ENCODE results near the gene PLXNA4. TPM values are rescaled to one million over a fixed set of nuclear protein-coding genes. Genes with fewer than 3 reads are reported as not detected.

PLXNA4 gene
- total and polyA plus RNA-seq, 7 experiments from 2014 or later = 0.05 to 31.6 (median 1.1) TPM

DNA sequence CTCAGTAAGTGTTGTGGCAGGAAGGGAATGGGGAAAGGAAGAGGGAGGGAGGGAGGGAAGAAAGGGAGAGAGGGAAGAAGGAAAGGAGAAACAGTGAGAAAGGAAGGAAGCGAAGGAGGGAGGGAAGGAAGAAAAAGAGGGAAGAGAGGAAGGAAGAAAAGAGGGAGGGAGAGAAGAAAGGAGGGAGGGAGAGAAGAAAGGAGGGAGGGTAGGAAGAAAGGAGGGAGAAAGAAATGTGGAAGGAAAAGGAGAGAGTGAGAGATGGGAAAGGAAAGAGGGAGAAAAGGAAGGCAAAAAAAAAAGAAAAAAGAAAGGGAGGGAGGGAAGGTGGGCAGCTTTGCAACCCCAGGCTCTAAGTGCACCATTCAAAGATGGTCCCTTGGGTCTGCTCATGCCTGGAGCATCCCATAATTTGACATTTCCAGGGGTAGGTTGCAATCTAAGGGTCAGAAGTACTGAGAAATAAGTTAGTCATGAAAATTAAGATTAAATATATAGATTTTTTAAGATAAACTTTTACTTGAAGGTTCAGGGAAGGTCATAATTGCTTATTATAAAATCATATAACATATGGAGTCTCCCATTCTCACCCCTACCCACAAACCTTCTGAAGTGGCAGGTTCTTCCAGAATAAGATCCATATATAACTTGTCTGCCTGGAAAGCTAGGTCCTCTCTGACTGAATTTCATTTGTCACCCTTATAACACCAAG, 249.2 kb downstream of the PLXNA4 start:
- H3K27ac Mint-ChIP-seq = peak overlapping the region in 1 of 9 donors; percentile 53
- H3K4me1 ChIP-seq (ENCODE audit: control insufficient read depth in 2 of 2, insufficient read depth in 2 of 2, low read length in 2 of 2) = no peaks in the 10 kb centered on the region
- no peaks in the 10 kb centered on the region for H3K9me3 Mint-ChIP-seq
- H3K9me3 ChIP-seq (ENCODE audit: control insufficient read depth in 2 of 3, low read length in 3 of 3) = no peaks in the 10 kb centered on the region
- intact Hi-C loops (cut with micrococcal nuclease) = no loop called here
- H3K36me3 Mint-ChIP-seq = no peaks in the 10 kb centered on the region
- no peaks in the 10 kb centered on the region for H3K27me3 ChIP-seq (ENCODE audit: control insufficient read depth in 2 of 2, insufficient read depth in 2 of 2, low read length in 2 of 2)
- no peak overlapping the region for H3K4me3 ChIP-seq (ENCODE audit: low read length)
- H3K4me1 Mint-ChIP-seq = peaks cover 0 to 1% (median 0%) of the 10 kb centered on the region in 7 donors
- peaks cover 10 to 41% (median 22%) of the 10 kb centered on the region in 5 donors for H3K27me3 Mint-ChIP-seq
- DNase-seq = no peak
- no peak overlapping the region for H3K4me3 Mint-ChIP-seq
- H3K36me3 ChIP-seq (ENCODE audit: control insufficient read depth in 2 of 3, insufficient read depth in 3 of 3, low read length in 3 of 3) = no peaks in the 10 kb centered on the region
- ATAC-seq = no peak
- H3K27ac ChIP-seq (ENCODE audit: low read depth, low read length) = no peak overlapping the region
- ChIA-PET POLR2A (interaction anchor here (0.7 kb wide), 1 partner anchor 373 kb away, joined by 3 read pairs; no protein-coding TSS in a partner anchor), CTCF (no interaction called here)

- H3K36me3 ChIP-seq (ENCODE audit: control insufficient read depth in 2 of 3, insufficient read depth in 3 of 3, low read length in 3 of 3) = no peaks in the 10 kb centered on the region
- intact Hi-C loops (cut with micrococcal nuclease) = no loop called here
These were observed 253.3 kb downstream of the PLXNA4 start for GRCh38 chr7:132322970-132323369.

GRCh38 chr7:132321387-132321786, 254.9 kb downstream of the PLXNA4 start:
- Mint-ChIP-seq H3K4me3 (no peak overlapping the region), H3K36me3 (peaks cover 0 to 5% (median 0%) of the 10 kb centered on the region in 5 donors), H3K9me3 (peaks cover 0 to 8% (median 4%) of the 10 kb centered on the region in 11 donors), H3K27ac (no peak overlapping the region), H3K4me1 (peaks cover 4 to 22% (median 15%) of the 10 kb centered on the region in 7 donors), H3K27me3 (peaks cover 34 to 53% (median 40%) of the 10 kb centered on the region in 5 donors)
- Histone ChIP-seq H3K27me3 (ENCODE audit: control insufficient read depth in 2 of 2, insufficient read depth in 2 of 2, low read length in 2 of 2) (no peaks in the 10 kb centered on the region), H3K9me3 (ENCODE audit: control insufficient read depth in 2 of 3, low read length in 3 of 3) (no peaks in the 10 kb centered on the region), H3K36me3 (ENCODE audit: control insufficient read depth in 2 of 3, insufficient read depth in 3 of 3, low read length in 3 of 3) (no peaks in the 10 kb centered on the region), H3K27ac (ENCODE audit: low read depth, low read length) (no peak overlapping the region), H3K4me1 (ENCODE audit: control insufficient read depth in 2 of 2, insufficient read depth in 2 of 2, low read length in 2 of 2) (peaks cover 0 to 8% of the 10 kb centered on the region in 2 donors), H3K4me3 (ENCODE audit: low read length) (no peak overlapping the region)
- peak in 1 of 9 donors; percentile 11 for DNase-seq
- POLR2A ChIA-PET = no interaction called here
- CTCF ChIA-PET = interaction anchor here (0.7 to 6.3 kb wide), 2 partner anchors 75 to 258 kb away, joined by 8 to 75 read pairs; no protein-coding TSS in a partner anchor
- no peak for ATAC-seq
- intact Hi-C loops (cut with micrococcal nuclease) = no loop called here

More at GRCh38 chr7:132322970-132323369, 253.3 kb downstream of the PLXNA4 start:
- Mint-ChIP-seq H3K36me3 (no peaks in the 10 kb centered on the region), H3K4me1 (peaks cover 4 to 19% (median 13%) of the 10 kb centered on the region in 7 donors), H3K4me3 (no peak overlapping the region), H3K27ac (no peak overlapping the region), H3K9me3 (peaks cover 0 to 4% (median 0%) of the 10 kb centered on the region in 11 donors), H3K27me3 (peaks cover 27 to 53% (median 31%) of the 10 kb centered on the region in 5 donors)
- DNase-seq (no peak), ATAC-seq (no peak)
- ChIA-PET CTCF (no interaction called here), POLR2A (no interaction called here)
- Histone ChIP-seq H3K27me3 (ENCODE audit: control insufficient read depth in 2 of 2, insufficient read depth in 2 of 2, low read length in 2 of 2) (no peaks in the 10 kb centered on the region), H3K4me1 (ENCODE audit: control insufficient read depth in 2 of 2, insufficient read depth in 2 of 2, low read length in 2 of 2) (peaks cover 0 to 8% of the 10 kb centered on the region in 2 donors), H3K27ac (ENCODE audit: low read depth, low read length) (no peak overlapping the region), H3K4me3 (ENCODE audit: low read length) (no peak overlapping the region), H3K9me3 (ENCODE audit: control insufficient read depth in 2 of 3, low read length in 3 of 3) (no peaks in the 10 kb centered on the region)

DNA sequence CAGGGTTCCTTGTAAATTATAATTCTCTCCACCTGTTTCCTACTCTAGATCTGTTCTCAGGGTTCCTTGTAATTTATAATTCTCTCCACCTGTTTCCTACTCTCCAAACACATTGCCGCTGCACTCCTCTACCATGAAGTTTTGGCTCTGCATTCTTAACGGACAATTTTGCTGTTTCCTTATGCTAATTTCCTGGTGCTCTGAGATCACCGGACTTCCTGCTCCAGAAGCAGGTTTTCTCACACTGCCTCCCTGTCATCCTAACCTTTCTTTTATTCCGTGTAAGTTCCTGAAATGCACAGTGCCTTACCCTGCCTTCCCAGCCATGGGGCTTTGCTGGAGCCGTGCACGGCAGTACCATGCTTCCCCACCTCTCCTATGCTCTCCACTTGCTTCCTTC, 256.8 kb downstream of the PLXNA4 start:
- Mint-ChIP-seq H3K9me3 (peaks cover 0 to 8% (median 4%) of the 10 kb centered on the region in 11 donors), H3K4me3 (peak overlapping the region in 6 of 10 donors; percentile 9 to 63 (median 28)), H3K36me3 (peaks cover 0 to 5% (median 0%) of the 10 kb centered on the region in 5 donors), H3K4me1 (peaks cover 4 to 23% (median 15%) of the 10 kb centered on the region in 7 donors), H3K27ac (peak overlapping the region in 1 of 9 donors; percentile 23), H3K27me3 (peaks cover 33 to 49% (median 42%) of the 10 kb centered on the region in 5 donors)
- H3K4me1 ChIP-seq (ENCODE audit: control insufficient read depth in 2 of 2, insufficient read depth in 2 of 2, low read length in 2 of 2) = peaks cover 0 to 8% of the 10 kb centered on the region in 2 donors
- H3K27me3 ChIP-seq (ENCODE audit: control insufficient read depth in 2 of 2, insufficient read depth in 2 of 2, low read length in 2 of 2) = no peaks in the 10 kb centered on the region
- H3K27ac ChIP-seq (ENCODE audit: low read depth, low read length) = no peak overlapping the region
- CTCF ChIA-PET = interaction anchor here (1.3 to 6.3 kb wide), 2 partner anchors 260 to 264 kb away, joined by 3 to 75 read pairs; no protein-coding TSS in a partner anchor
- ATAC-seq (no peak), DNase-seq (no peak)
- intact Hi-C loops (cut with micrococcal nuclease) = loop anchor here in 1 of 2 donors (2.0 kb wide), 1 partner anchor 1115 kb away; no protein-coding TSS in a partner anchor
- POLR2A ChIA-PET = no interaction called here
- H3K36me3 ChIP-seq (ENCODE audit: control insufficient read depth in 2 of 3, insufficient read depth in 3 of 3, low read length in 3 of 3) = no peaks in the 10 kb centered on the region
- no peak overlapping the region for H3K4me3 ChIP-seq (ENCODE audit: low read length)
- no peaks in the 10 kb centered on the region for H3K9me3 ChIP-seq (ENCODE audit: control insufficient read depth in 2 of 3, low read length in 3 of 3)

GRCh38 chr7:132318352-132319318, 257.6 kb downstream of the PLXNA4 start:
- ChIA-PET CTCF (interaction anchor here (0.6 to 6.3 kb wide), 6 partner anchors 76 to 950 kb away, joined by 3 to 75 read pairs (median 3); no protein-coding TSS in a partner anchor), POLR2A (no interaction called here)
- Mint-ChIP-seq H3K9me3 (peaks cover 0 to 8% (median 4%) of the 10 kb centered on the region in 11 donors), H3K4me3 (peak overlapping the region; percentile 6 to 71 (median 43)), H3K27me3 (peaks cover 33 to 44% (median 42%) of the 10 kb centered on the region in 5 donors), H3K36me3 (peaks cover 0 to 5% (median 0%) of the 10 kb centered on the region in 5 donors), H3K27ac (no peak overlapping the region), H3K4me1 (peaks cover 4 to 23% (median 15%) of the 10 kb centered on the region in 7 donors)
- no peaks in the 10 kb centered on the region for H3K36me3 ChIP-seq (ENCODE audit: control insufficient read depth in 2 of 3, insufficient read depth in 3 of 3, low read length in 3 of 3)
- H3K4me3 ChIP-seq (ENCODE audit: low read length) = no peak overlapping the region
- peak; percentile 56 to 82 (median 75) for DNase-seq
- intact Hi-C loops (cut with micrococcal nuclease) = loop anchor here (1.0 to 2.0 kb wide), 4 partner anchors 76 to 1116 kb away; no protein-coding TSS in a partner anchor
- peak; percentile 89 for ATAC-seq
- no peaks in the 10 kb centered on the region for H3K27me3 ChIP-seq (ENCODE audit: control insufficient read depth in 2 of 2, insufficient read depth in 2 of 2, low read length in 2 of 2)
- H3K27ac ChIP-seq (ENCODE audit: low read depth, low read length) = no peak overlapping the region
- H3K9me3 ChIP-seq (ENCODE audit: control insufficient read depth in 2 of 3, low read length in 3 of 3) = no peaks in the 10 kb centered on the region
- H3K4me1 ChIP-seq (ENCODE audit: control insufficient read depth in 2 of 2, insufficient read depth in 2 of 2, low read length in 2 of 2) = peaks cover 0 to 8% of the 10 kb centered on the region in 2 donors

All from naive thymus-derived CD4-positive, alpha-beta T cell (primary cell).